ENCODE measurements around the gene ARL1. TPM values are rescaled to one million over a fixed set of nuclear protein-coding genes. Genes with fewer than 3 reads are reported as not detected.

Gene ARL1
- total RNA-seq, result 48.2 and 94.0 TPM in 2 replicates

GRCh38 chr12:101407436-101408345, at the start of gene ARL1:
TSS of gene ARL1 (minus strand) at chr12:101407772. CDS start at chr12:101407645, 127 bp downstream.

Other genes starting within 250 kb of the ARL1 start
- gene SLC5A8, start 197.5 kb downstream of the ARL1 start, total RNA-seq, result not detected in 2 replicates
- gene UTP20, start 127.7 kb downstream of the ARL1 start, total RNA-seq, result 12.0 and 26.0 TPM in 2 replicates
- gene SPIC, start 67.6 kb upstream of the ARL1 start, total RNA-seq, result not detected in 2 replicates
- gene MYBPC1, start 187.2 kb upstream of the ARL1 start, total RNA-seq, result not detected in 2 replicates